ENCODE measurements around the gene ALK.

The ALK gene

DNA sequence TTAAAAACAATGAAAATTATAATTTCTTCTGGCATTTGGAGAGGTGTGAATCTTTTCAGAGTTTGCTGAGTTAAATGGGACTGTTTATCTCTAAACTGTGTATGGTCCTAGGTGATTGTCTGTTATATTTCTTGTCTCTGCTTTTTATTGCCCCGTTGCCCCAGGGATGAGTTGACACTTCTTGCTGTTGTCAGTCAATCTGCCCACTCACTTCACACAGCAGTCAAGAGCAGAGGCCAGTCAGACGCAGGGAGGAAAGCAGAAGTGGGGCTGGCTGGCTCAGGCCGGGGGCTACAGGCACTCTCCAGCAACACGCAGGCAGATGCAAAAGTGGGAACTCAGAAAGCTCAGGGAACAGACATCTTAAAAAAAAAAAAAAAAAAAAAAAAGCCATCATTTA is 441.0 kb downstream of the ALK start:
- DNase-seq: peak; percentile 68 to 96

GRCh38 chr2:29479401-29479800 is 442.0 kb downstream of the ALK start:
- DNase-seq: no peak

DNA sequence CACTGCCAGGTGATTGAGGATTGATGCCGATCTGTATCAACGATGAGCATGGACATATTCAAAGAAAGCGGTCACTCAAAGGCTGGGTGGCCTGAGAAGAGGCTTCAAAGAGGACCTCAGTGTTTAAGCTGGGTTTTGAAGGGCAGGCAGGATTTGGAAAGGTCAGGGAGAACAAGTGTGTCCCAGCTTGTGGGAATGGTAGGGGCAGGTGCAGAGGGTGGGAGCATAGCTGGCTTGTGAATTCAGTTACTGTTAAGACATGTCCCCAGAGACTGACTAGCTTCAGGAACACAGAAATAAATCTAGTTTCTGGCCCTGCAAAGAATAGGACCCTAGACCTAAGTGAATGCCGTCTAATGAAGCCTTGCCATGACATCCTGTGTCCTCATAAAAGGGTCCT is 442.7 kb downstream of the ALK start:
- no peak for DNase-seq

DNA sequence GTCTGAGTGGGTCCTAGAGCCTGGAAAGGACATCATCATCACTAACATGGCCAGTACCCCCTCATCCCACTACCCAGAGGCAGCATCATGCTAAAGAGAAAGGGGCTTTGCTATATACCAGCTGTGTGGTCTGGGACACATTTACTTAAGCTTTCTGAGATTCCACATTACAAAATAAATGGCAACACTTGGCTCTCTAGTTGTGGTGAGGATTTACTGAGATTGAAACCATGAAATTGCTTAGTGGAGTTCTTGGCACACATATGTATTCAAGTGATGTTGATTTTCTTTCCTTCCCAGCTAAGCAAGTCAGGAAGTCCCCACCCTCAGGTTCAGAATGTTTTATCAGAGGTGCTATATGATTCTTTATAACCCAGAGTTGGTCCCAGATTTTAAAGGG is 444.2 kb downstream of the ALK start:
- no peak for DNase-seq

GRCh38 chr2:29475499-29475898 is 445.9 kb downstream of the ALK start:
- DNase-seq: no peak

GRCh38 chr2:29469961-29470360 is 451.4 kb downstream of the ALK start:
- no peak for DNase-seq

DNA sequence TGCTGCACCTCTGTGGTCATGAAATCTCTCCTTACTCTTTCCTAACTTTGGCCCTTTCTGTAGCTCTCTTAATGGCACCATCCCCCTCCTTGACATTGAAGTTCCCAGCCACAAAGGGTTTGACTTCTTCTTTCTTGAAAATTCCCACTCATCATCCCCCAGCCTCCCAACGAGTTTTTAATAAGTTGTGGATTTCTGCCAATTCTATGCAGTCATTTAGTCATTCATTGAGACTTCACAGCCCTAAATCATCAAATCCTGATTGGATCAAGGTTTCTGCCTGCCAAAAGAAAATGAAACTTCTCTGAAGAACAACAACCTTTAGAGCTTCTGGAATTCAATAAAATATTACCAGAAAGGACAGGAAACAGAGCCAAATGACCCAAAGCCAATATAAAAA is 451.9 kb downstream of the ALK start:
- DNase-seq: no peak

- DNase-seq: no peak
Measured at GRCh38 chr2:29463181-29463900, 458.0 kb downstream of the ALK start.

DNA sequence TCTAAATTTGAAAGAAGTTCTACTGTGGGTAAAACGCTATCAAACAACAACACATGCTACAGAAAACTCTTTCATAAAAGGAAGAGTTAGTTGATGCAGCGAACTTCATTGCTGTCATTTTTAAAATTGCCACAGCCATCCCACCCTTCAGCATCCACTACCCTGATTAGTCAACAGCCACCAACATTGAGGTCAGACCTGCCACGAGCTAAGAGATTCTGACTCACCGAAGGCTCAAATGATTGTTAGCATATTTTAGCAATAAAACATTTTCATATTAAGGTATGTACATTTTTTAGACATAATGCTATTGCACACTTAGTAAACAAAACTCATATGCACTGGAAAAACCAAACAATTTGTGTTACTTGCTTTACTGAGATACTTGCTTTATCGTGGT is 459.1 kb downstream of the ALK start:
- DNase-seq: no peak

DNA sequence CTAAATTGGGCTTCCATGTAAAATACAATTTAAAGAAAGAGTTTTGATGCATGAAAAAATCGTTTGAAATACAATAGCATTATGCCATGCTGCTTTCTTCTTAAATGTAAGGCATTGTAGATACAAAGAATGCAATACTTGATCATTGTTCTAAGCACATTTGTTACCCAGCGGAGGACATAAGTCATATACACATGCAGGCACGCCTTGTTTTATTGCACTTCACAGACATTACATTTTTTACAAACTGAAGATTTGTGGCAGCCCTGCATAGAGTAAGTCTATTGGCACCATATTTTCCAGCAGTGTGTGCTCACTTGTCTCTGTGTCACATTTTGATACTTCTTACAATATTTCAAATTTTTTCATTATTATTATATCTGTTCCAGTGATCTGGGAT is 461.2 kb downstream of the ALK start:
- no peak for DNase-seq

- DNase-seq: no peak
Measured at GRCh38 chr2:29459445-29460179, 461.8 kb downstream of the ALK start.

GRCh38 chr2:29456429-29456828 is 465.0 kb downstream of the ALK start:
- no peak for DNase-seq

DNA sequence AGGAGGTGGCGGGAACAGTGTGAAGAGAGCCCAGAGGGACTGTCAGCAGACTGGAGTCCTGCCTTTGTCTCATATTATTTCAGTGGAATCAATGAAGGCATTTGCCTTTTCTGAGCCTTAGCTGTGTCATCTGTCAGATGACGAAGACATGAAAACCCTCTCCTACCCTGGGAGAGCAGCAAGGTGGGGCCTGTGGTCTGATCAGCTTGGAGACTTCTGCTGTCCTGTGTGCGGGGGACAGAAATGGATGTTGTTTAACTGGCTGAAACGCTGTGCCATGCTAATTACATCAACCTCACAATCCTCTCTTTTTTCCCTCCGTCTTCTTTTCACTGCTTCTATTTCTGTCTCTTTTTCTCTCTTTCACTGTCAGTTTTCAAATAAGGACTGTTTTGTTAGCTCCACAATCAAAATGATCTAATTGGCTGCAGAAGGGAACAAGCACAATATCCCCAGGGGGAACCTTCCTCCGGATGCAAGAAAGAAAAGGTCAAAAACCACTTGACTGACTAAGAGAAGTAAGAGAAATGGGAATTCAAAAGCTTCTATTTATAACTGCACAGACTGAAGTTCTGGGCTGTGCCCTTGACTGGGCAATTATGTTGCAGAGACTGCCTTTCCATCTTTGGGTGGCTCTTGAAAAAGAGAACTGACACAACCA is 466.1 kb downstream of the ALK start:
- DNase-seq: peak; percentile 19 to 50

GRCh38 chr2:29452036-29452435 is 469.4 kb downstream of the ALK start:
- DNase-seq: no peak

GRCh38 chr2:29450596-29451222 is 470.7 kb downstream of the ALK start:
- DNase-seq: no peak

DNA sequence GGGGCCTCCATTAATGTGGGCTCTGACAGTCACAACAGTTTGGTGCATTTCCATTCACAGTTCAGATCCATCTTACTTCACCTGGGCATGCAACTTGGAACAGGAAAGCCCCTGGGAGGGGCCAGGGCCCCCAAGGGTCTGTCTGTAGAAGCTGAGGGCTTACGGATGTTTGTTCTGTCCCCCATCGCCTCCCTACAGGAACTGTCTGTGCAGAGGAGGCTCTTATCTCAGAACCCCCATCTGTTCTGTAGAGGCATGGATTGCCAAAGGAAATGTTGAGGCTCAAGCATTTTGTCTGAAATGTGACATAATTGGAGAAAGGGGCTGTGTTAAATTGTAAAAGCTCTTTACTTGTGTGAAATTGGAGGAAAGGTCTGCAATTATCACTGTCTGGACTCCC is 471.9 kb downstream of the ALK start:
- no peak for DNase-seq

GRCh38 chr2:29448096-29448688 is 473.2 kb downstream of the ALK start:
- peak in 1 of 2 donors; percentile 13 for DNase-seq

DNA sequence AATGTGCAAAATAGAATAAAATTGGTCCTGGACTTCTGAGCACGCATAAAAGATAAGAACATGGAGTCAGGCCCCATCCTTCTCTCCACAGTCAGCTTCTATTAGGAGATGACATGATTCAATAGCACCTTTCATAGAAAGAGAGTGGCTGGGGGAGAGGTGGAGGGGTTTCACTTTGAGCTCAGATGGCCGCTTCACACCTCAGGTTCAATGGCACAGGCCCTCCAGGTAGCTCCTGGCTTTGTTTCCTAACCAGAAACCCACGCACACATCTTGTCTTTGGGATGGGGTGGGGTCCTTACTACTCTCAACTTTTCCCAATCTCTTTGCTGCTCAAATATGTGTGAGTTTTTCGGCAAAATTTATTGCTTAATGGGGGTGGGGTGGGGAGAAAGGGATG is 473.9 kb downstream of the ALK start:
- DNase-seq: no peak

DNA sequence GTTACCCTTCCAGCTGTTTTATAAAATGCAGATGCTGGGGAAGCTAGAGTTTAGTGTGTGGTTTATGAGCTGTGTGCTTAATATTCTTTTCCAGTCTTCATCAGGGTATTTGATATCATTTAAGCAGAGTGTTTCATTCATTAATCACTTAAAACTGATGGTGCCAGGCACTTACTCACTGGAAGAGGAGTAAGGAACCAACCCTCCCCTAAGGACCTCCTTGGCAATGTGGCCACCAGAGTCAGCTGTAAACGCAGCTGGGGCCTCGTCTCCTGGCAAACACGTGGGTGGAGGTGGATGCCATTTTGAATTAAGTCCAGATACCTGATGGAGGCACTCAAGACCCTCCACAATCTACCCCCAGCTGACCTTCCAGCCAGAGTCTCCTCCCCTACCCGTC is 474.5 kb downstream of the ALK start:
- DNase-seq: no peak

DNA sequence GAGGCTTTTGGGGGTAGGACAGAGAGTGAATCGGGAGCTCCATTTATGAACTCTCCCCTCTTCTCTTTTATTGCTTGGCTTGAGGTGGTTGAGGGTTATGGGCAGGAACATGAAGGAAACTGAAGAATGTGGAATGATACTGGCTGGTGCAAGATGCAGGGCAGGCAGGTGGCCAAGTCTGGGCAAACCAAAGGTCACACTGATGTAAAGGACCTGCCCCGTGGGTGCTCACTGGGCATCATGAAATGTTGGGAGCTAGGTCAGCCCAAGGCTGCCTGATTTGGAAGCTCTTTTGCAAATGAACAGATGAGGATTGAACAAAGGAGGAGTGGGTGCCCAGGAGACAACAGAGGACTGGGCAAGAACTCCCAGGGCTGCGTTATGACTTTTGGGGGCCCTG is 477.2 kb downstream of the ALK start:
- DNase-seq: no peak

GRCh38 chr2:29443627-29444026 is 477.8 kb downstream of the ALK start:
- DNase-seq: peak; percentile 22 to 33

- DNase-seq: no peak
Measured at GRCh38 chr2:29443151-29443550, 478.2 kb downstream of the ALK start.

- no peak for DNase-seq
Measured at GRCh38 chr2:29440921-29441623, 480.3 kb downstream of the ALK start.

Data from inflammatory macrophage treated with lipopolysaccharide for 1 hour (primary cell).